ENCODE measurements around the gene C19orf53. TPM values are rescaled to one million over a fixed set of nuclear protein-coding genes. Genes with fewer than 3 reads are reported as not detected.
"Not testable (repeated sequence)": the region's sequence is repeated elsewhere in the genome, so short reads cannot be mapped to it uniquely, and the experiment has no call there.

The C19orf53 gene
- total RNA-seq, 3 donors from 2014 or later (not counting 1 experiment from before 2014, with no cell fraction given): 52.2 to 56.6 (median 54.7) TPM

GRCh38 chr19:13778847-13779246 lies 4.6 kb downstream of the C19orf53 start:
- Mint-ChIP-seq H3K4me3 (no peak overlapping the region), H3K9me3 (no peaks in the 10 kb centered on the region), H3K36me3 (no peaks in the 10 kb centered on the region), H3K4me1 (peaks cover 19 to 28% of the 10 kb centered on the region in 2 donors), H3K27ac (no peak overlapping the region), H3K27me3 (ENCODE audit: low read depth in 2 of 2) (no peaks in the 10 kb centered on the region)
- Histone ChIP-seq H3K4me1 (ENCODE audit: control insufficient read depth, insufficient read depth, low read length) (peaks cover 14% of the 10 kb centered on the region), H3K36me3 (ENCODE audit: control insufficient read depth, insufficient read depth, low read length) (peaks cover 17% of the 10 kb centered on the region), H3K9me3 (ENCODE audit: control insufficient read depth, insufficient read depth, low read length) (no peaks in the 10 kb centered on the region), H3K4me3 (ENCODE audit: low read length) (no peak overlapping the region), H3K27ac (ENCODE audit: low read length) (no peak overlapping the region), H3K27me3 (ENCODE audit: control insufficient read depth, insufficient read depth, low read length) (no peaks in the 10 kb centered on the region)
- intact Hi-C loops (cut with micrococcal nuclease): no loop called here
- no peak for TF ChIP-seq CTCF (IDR thresholded peaks at IDR 0.05)
- 90% methylated on average over 6 of the region's 6 CpGs for WGBS (ENCODE audit: insufficient coverage)
- DNase-seq (no peak), ATAC-seq (no peak)

GRCh38 chr19:13779794-13780193 lies 5.5 kb downstream of the C19orf53 start:
- DNase-seq; ATAC-seq; H3K36me3 Mint-ChIP-seq; H3K9me3 ChIP-seq (ENCODE audit: control insufficient read depth, insufficient read depth, low read length); H3K9me3 Mint-ChIP-seq; H3K4me3 ChIP-seq (ENCODE audit: low read length); H3K27me3 Mint-ChIP-seq (ENCODE audit: low read depth in 2 of 2); intact Hi-C loops (cut with micrococcal nuclease); H3K27ac Mint-ChIP-seq; H3K27me3 ChIP-seq (ENCODE audit: control insufficient read depth, insufficient read depth, low read length); H3K4me3 Mint-ChIP-seq; H3K27ac ChIP-seq (ENCODE audit: low read length): not testable (repeated sequence)
- Histone ChIP-seq H3K36me3 (ENCODE audit: control insufficient read depth, insufficient read depth, low read length) (peaks cover 17% of the 10 kb centered on the region), H3K4me1 (ENCODE audit: control insufficient read depth, insufficient read depth, low read length) (peaks cover 19% of the 10 kb centered on the region)
- 96% methylated on average over 8 of the region's 8 CpGs for WGBS (ENCODE audit: insufficient coverage)
- H3K4me1 Mint-ChIP-seq: peaks cover 13 to 22% of the 10 kb centered on the region in 2 donors

DNA sequence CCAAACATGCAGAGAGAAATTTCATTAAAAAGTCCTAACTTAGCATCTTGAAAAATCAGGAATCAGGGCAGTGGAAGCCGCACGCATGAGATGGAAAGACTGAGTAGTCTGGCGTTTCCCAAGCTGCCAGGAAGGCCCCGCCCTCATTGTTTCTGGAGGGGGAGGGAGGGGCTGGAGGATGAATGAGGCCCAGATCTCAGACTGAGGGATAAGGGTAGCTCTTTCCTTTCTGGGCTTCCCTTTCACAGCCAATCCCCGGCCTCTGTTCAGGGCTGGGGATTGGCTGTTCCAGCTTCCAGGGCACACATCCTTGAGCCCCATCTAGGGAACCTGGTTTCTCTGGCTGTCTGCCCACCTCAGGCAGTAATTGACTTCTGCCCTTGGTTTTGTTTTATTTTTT lies 7.3 kb downstream of the C19orf53 start:
- WGBS (ENCODE audit: insufficient coverage): 45% methylated on average over 5 of the region's 5 CpGs
- Mint-ChIP-seq H3K36me3 (no peaks in the 10 kb centered on the region), H3K4me1 (peaks cover 12 to 13% of the 10 kb centered on the region in 2 donors), H3K9me3 (no peaks in the 10 kb centered on the region), H3K27me3 (ENCODE audit: low read depth in 2 of 2) (no peaks in the 10 kb centered on the region), H3K4me3 (no peak overlapping the region), H3K27ac (no peak overlapping the region)
- Histone ChIP-seq H3K4me3 (ENCODE audit: low read length) (no peak overlapping the region), H3K9me3 (ENCODE audit: control insufficient read depth, insufficient read depth, low read length) (no peaks in the 10 kb centered on the region), H3K4me1 (ENCODE audit: control insufficient read depth, insufficient read depth, low read length) (peaks cover 13% of the 10 kb centered on the region), H3K27me3 (ENCODE audit: control insufficient read depth, insufficient read depth, low read length) (no peaks in the 10 kb centered on the region), H3K27ac (ENCODE audit: low read length) (no peak overlapping the region), H3K36me3 (ENCODE audit: control insufficient read depth, insufficient read depth, low read length) (peaks cover 17% of the 10 kb centered on the region)
- intact Hi-C loops (cut with micrococcal nuclease): no loop called here
- DNase-seq (no peak), ATAC-seq (no peak)
- no peak for TF ChIP-seq CTCF (IDR thresholded peaks at IDR 0.05)

DNA sequence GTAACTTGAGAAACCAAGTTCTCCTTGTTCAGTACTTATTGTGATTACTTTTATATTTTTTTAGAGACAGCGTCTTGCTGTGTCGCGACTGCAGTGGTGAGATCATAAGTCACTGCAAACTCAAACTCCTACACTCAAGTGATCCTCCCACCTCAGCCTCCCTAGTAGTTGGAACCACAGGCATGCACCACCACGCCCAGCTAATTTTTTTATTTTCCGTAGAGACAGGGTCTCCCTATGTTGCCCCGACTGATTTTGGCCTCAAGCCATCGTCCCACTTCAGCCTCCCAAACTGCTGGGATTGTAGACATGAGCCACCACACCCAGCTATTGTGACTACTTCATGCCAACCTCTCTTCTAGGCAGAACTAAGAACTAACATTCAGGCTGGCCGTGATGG lies 8.3 kb downstream of the C19orf53 start:
- Histone ChIP-seq H3K4me3 (ENCODE audit: low read length) (no peak overlapping the region), H3K27me3 (ENCODE audit: control insufficient read depth, insufficient read depth, low read length) (no peaks in the 10 kb centered on the region), H3K36me3 (ENCODE audit: control insufficient read depth, insufficient read depth, low read length) (peaks cover 17% of the 10 kb centered on the region), H3K9me3 (ENCODE audit: control insufficient read depth, insufficient read depth, low read length) (no peaks in the 10 kb centered on the region), H3K4me1 (ENCODE audit: control insufficient read depth, insufficient read depth, low read length) (peaks cover 21% of the 10 kb centered on the region), H3K27ac (ENCODE audit: low read length) (no peak overlapping the region)
- 93% methylated on average over 8 of the region's 8 CpGs for WGBS (ENCODE audit: insufficient coverage)
- intact Hi-C loops (cut with micrococcal nuclease): no loop called here
- DNase-seq: no peak
- Mint-ChIP-seq H3K9me3 (no peaks in the 10 kb centered on the region), H3K27me3 (ENCODE audit: low read depth in 2 of 2) (no peaks in the 10 kb centered on the region), H3K4me1 (peaks cover 10 to 12% of the 10 kb centered on the region in 2 donors), H3K4me3 (no peak overlapping the region), H3K27ac (no peak overlapping the region), H3K36me3 (no peaks in the 10 kb centered on the region)
- no peak for TF ChIP-seq CTCF (IDR thresholded peaks at IDR 0.05)
- ATAC-seq: no peak

All from natural killer cell (primary cell).